ENCODE measurements around the gene MRPL17. TPM values are rescaled to one million over a fixed set of nuclear protein-coding genes. Genes with fewer than 3 reads are reported as not detected.
"Not testable (repeated sequence)": the region's sequence is repeated elsewhere in the genome, so short reads cannot be mapped to it uniquely, and the experiment has no call there.

MRPL17 gene
- 73.2 TPM for polyA plus RNA-seq (2012; ENCODE audit: low read depth, missing spikeins)

GRCh38 chr11:6682936-6683861, at the start of gene MRPL17:
Gene MRPL17 (minus strand): TSS chr11:6683340. CDS start chr11:6683296, 44 bp downstream.
- TF ChIP-seq TAF1 (IDR thresholded peaks at IDR 0.05; ENCODE audit: low read depth, low read length), result peak; percentile 83
- peak; percentile 56 for TF ChIP-seq SPI1 (IDR thresholded peaks at IDR 0.05; ENCODE audit: low read depth, low read length)
- peak; percentile 65; the same call in 1 of the 2 replicates for TF ChIP-seq POU2F2 (IDR thresholded peaks at IDR 0.05; ENCODE audit: low read depth, low read length)
- peak; percentile 96 for TF ChIP-seq POLR2AphosphoS5 (IDR thresholded peaks at IDR 0.05; ENCODE audit: low read depth, low read length)
- TF ChIP-seq POLR2A (IDR thresholded peaks at IDR 0.05; ENCODE audit: low read depth, low read length), result peak; percentile 95
- TF ChIP-seq PAX5 (IDR thresholded peaks at IDR 0.05; ENCODE audit: insufficient read depth, low read length, severe bottlenecking), result peak; percentile 29
- FAIRE-seq (peak; percentile 98), DNase-seq (ENCODE audit: insufficient read length, low spot score) (peak; percentile 82)

- DNase-seq (ENCODE audit: insufficient read length, low spot score) (no peak), FAIRE-seq (no peak)
- no peak for TF ChIP-seq SPI1 (IDR thresholded peaks at IDR 0.05; ENCODE audit: low read depth, low read length)
- no peak for TF ChIP-seq POU2F2 (IDR thresholded peaks at IDR 0.05; ENCODE audit: low read depth, low read length)
- no peak for TF ChIP-seq TAF1 (IDR thresholded peaks at IDR 0.05; ENCODE audit: low read depth, low read length)
- TF ChIP-seq POLR2AphosphoS5 (IDR thresholded peaks at IDR 0.05; ENCODE audit: low read depth, low read length), result no peak
- no peak for TF ChIP-seq PAX5 (IDR thresholded peaks at IDR 0.05; ENCODE audit: insufficient read depth, low read length, severe bottlenecking)
- TF ChIP-seq POLR2A (IDR thresholded peaks at IDR 0.05; ENCODE audit: low read depth, low read length), result no peak
These were observed 45.0 kb upstream of the MRPL17 start for GRCh38 chr11:6727971-6728760.

GRCh38 chr11:6725386-6725896, 42.3 kb upstream of the MRPL17 start:
- no peak for DNase-seq (ENCODE audit: insufficient read length, low spot score)
- no peak for FAIRE-seq
- no peak for TF ChIP-seq TAF1 (IDR thresholded peaks at IDR 0.05; ENCODE audit: low read depth, low read length)
- no peak for TF ChIP-seq POLR2AphosphoS5 (IDR thresholded peaks at IDR 0.05; ENCODE audit: low read depth, low read length)
- TF ChIP-seq PAX5 (IDR thresholded peaks at IDR 0.05; ENCODE audit: insufficient read depth, low read length, severe bottlenecking), result no peak
- TF ChIP-seq POLR2A (IDR thresholded peaks at IDR 0.05; ENCODE audit: low read depth, low read length), result no peak
- no peak for TF ChIP-seq SPI1 (IDR thresholded peaks at IDR 0.05; ENCODE audit: low read depth, low read length)
- no peak for TF ChIP-seq POU2F2 (IDR thresholded peaks at IDR 0.05; ENCODE audit: low read depth, low read length)

DNA sequence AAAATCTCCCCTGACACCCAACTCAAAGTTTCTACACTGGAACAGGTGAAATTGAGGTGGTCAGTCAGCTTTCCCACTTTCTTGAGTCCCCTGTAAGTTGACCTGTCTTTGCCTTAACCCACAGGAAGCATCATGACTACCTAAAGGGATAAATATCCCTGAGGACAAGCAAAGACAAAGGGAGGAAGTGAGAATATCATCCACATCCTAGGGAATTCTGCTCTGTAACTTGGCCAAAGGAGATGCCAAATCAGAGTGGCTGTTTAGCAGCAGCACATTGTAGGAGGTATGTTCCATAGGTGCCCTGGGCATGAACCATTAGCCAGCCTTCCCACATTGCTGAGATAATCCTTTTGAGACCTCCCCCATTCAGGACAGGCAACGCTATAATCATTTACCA, 40.9 kb upstream of the MRPL17 start:
- DNase-seq (ENCODE audit: insufficient read length, low spot score) (no peak), FAIRE-seq (peak; percentile 23)
- no peak for TF ChIP-seq POU2F2 (IDR thresholded peaks at IDR 0.05; ENCODE audit: low read depth, low read length)
- TF ChIP-seq POLR2A (IDR thresholded peaks at IDR 0.05; ENCODE audit: low read depth, low read length), result no peak
- no peak for TF ChIP-seq PAX5 (IDR thresholded peaks at IDR 0.05; ENCODE audit: insufficient read depth, low read length, severe bottlenecking)
- TF ChIP-seq SPI1 (IDR thresholded peaks at IDR 0.05; ENCODE audit: low read depth, low read length), result no peak
- no peak for TF ChIP-seq TAF1 (IDR thresholded peaks at IDR 0.05; ENCODE audit: low read depth, low read length)
- no peak for TF ChIP-seq POLR2AphosphoS5 (IDR thresholded peaks at IDR 0.05; ENCODE audit: low read depth, low read length)

- DNase-seq (ENCODE audit: insufficient read length, low spot score), result no peak
- no peak for FAIRE-seq
- TF ChIP-seq TAF1 (IDR thresholded peaks at IDR 0.05; ENCODE audit: low read depth, low read length), result no peak
- TF ChIP-seq PAX5 (IDR thresholded peaks at IDR 0.05; ENCODE audit: insufficient read depth, low read length, severe bottlenecking), result no peak
- no peak for TF ChIP-seq POU2F2 (IDR thresholded peaks at IDR 0.05; ENCODE audit: low read depth, low read length)
- no peak for TF ChIP-seq POLR2AphosphoS5 (IDR thresholded peaks at IDR 0.05; ENCODE audit: low read depth, low read length)
- TF ChIP-seq POLR2A (IDR thresholded peaks at IDR 0.05; ENCODE audit: low read depth, low read length), result no peak
- no peak for TF ChIP-seq SPI1 (IDR thresholded peaks at IDR 0.05; ENCODE audit: low read depth, low read length)
These were observed 38.2 kb upstream of the MRPL17 start for GRCh38 chr11:6721343-6721742.

DNA sequence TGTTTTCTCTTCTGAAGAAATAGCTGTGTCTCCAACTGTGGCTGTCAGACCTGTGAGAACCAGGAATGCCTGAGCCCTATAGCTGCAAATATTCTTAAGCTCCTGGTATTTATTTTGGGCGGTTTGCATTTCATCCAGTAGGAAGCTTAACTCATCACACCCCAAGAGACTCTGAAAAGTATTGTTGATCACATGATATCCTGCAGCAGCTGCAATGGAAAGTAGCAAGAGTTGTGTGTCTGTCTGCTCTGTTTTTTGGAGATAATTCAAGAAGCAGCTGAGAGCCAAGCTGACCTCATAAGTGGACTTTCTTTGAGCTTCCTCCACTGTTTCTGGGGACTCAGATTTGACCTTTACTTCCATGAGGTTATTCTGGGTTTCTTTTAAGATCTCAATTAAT, 36.4 kb upstream of the MRPL17 start:
- DNase-seq (ENCODE audit: insufficient read length, low spot score) (no peak), FAIRE-seq (no peak)
- no peak for TF ChIP-seq TAF1 (IDR thresholded peaks at IDR 0.05; ENCODE audit: low read depth, low read length)

GRCh38 chr11:6717426-6717825, 34.3 kb upstream of the MRPL17 start:
- FAIRE-seq (no peak), DNase-seq (ENCODE audit: insufficient read length, low spot score) (no peak)
- TF ChIP-seq POLR2A (IDR thresholded peaks at IDR 0.05; ENCODE audit: low read depth, low read length), result no peak
- no peak for TF ChIP-seq POLR2AphosphoS5 (IDR thresholded peaks at IDR 0.05; ENCODE audit: low read depth, low read length)
- no peak for TF ChIP-seq POU2F2 (IDR thresholded peaks at IDR 0.05; ENCODE audit: low read depth, low read length)
- no peak for TF ChIP-seq TAF1 (IDR thresholded peaks at IDR 0.05; ENCODE audit: low read depth, low read length)
- TF ChIP-seq SPI1 (IDR thresholded peaks at IDR 0.05; ENCODE audit: low read depth, low read length), result no peak
- no peak for TF ChIP-seq PAX5 (IDR thresholded peaks at IDR 0.05; ENCODE audit: insufficient read depth, low read length, severe bottlenecking)

DNA sequence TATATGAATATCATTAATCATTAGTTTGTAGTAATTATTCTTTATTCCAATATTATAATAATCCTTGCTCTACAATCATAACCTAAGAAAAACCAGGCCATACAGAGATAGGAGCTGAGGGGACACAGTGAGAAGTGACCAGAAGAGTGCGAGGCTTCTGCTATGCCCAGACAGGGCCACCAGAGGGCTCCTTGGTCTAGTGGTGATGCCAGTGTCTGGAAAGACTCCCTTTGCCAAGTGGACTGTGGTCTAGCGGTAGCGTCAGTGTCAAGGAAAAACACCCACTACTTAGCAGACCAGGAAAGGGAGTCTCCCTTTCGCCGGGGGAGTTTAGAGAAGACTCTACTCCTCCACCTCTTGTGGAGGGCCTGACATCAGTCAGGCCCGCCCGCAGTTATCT, 28.4 kb upstream of the MRPL17 start:
- DNase-seq (ENCODE audit: insufficient read length, low spot score); FAIRE-seq: not testable (repeated sequence)

DNA sequence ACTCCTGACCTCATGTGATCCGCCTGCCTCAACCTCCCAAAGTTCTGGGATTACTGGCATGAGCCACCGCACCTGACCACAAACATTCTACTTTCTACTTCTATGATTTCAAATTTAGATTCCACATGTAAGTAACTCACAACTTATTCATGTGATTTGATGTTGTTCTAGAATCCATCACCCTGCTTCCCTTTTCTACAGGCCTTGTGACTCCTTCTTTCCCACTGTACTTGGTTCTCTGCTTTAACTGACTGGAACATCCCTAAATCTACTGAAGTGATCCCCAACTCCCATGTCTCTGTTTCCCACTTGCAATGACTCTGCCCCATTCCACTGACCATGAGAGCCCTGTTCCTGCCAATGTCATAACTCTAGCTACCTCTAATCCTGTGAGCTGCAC, 25.7 kb upstream of the MRPL17 start:
- DNase-seq (ENCODE audit: insufficient read length, low spot score) (no peak), FAIRE-seq (peak; percentile 9)
- TF ChIP-seq POLR2A (IDR thresholded peaks at IDR 0.05; ENCODE audit: low read depth, low read length) (no peak), TAF1 (IDR thresholded peaks at IDR 0.05; ENCODE audit: low read depth, low read length) (no peak), PAX5 (IDR thresholded peaks at IDR 0.05; ENCODE audit: insufficient read depth, low read length, severe bottlenecking) (no peak), POU2F2 (IDR thresholded peaks at IDR 0.05; ENCODE audit: low read depth, low read length) (no peak), SPI1 (IDR thresholded peaks at IDR 0.05; ENCODE audit: low read depth, low read length) (no peak), POLR2AphosphoS5 (IDR thresholded peaks at IDR 0.05; ENCODE audit: low read depth, low read length) (no peak)
